NCI-H774 (cell line): ENCODE results near the gene HSP90B1.

ENCODE experiments used
- DNase-seq: peaks from one replicate; lab custom pipeline; 2025; lab: John Stamatoyannopoulos, UW

The HSP90B1 gene

DNA sequence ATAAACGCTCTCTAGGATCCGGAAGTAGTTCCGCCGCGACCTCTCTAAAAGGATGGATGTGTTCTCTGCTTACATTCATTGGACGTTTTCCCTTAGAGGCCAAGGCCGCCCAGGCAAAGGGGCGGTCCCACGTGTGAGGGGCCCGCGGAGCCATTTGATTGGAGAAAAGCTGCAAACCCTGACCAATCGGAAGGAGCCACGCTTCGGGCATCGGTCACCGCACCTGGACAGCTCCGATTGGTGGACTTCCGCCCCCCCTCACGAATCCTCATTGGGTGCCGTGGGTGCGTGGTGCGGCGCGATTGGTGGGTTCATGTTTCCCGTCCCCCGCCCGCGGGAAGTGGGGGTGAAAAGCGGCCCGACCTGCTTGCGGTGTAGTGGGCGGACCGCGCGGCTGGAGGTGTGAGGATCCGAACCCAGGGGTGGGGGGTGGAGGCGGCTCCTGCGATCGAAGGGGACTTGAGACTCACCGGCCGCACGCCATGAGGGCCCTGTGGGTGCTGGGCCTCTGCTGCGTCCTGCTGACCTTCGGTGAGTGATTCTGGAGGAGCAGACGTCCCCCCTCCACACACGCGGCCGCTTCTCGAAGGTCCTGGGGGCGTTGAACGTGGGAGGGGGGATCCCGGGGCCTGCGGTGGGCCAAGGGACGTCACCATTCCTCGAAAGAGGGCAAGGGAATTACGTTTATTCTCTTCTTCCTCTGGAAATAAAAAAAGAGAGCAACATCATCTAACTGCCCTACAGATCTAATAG is at the start of gene HSP90B1:
Gene HSP90B1, plus strand, starts transcription at position 377 of the 753 bp plus-strand sequence. Its CDS starts 106 bp downstream, at position 483.
- peak; percentile 100 for DNase-seq

DNA sequence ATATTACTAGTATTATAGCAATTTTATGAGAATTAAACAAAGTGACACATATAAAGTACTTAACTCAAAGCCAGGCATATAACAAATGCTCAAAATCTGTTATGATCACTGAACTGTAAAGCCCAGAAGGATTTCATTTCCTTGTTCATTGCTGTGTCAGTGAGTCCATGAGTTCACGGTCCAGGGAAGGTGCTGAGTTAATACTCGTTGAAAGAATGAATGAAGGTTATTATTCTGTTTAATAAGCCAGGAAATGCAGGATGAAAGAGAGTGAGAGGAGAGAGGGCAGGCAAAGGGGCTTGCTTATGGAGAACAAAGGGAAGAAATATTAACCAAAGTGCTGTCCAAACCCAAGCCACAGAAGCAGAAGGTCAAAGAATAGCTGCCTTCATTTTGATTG is 48.9 kb upstream of the HSP90B1 start:
- no peak for DNase-seq

DNA sequence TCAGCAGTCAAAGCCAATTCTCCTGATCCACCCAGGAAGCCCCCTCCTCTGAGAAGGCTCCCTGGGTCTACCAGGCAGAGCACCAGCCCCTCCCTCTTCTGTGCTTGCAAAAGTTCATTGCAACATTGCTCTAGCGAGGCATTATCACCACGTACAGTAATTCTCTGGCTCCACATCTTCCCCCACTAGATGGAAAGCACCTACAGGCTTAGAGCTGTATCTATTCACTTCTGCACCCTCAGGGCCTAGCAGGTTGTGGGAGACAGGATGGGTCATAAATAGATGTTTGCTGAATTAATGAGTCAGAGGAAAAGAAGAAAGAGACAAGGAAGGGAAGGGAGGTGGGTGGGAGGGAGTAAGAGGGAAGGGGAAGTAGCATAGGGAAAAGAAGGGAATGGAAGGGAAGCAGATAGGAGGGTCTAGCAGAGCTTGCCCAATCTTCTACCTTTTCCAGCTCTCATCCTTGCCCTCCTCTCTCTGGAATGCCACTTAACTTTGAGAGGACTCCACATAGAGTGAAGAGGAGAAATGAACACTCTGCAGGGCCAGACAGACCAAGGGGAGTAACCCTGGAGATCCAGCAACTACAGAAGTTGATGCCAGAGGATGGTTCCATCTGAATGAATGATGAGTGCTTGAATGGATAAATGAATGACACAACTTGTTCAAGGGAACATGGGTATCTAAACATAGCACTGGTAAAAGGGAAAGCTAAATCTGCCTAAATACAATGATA is 47.2 kb upstream of the HSP90B1 start:
- no peak for DNase-seq

DNA sequence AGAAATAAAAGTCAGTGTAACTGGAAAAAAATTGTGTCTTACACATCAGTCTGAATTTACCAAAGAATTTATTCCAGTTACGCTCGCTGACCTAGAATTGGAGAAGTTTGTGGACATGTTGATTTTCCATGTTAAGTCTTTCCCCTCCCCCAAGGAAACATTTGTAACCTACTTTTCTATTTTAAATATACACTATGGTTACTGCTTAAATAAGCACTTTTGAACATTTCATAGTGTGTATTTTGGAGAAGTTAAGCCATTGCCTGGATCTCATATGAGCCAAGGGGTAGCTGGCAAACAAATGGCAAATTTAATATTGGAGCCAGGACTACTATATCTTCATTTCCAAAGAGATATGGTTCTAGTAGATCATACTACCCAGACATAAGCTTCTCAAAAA is 46.3 kb upstream of the HSP90B1 start:
- DNase-seq = no peak

DNA sequence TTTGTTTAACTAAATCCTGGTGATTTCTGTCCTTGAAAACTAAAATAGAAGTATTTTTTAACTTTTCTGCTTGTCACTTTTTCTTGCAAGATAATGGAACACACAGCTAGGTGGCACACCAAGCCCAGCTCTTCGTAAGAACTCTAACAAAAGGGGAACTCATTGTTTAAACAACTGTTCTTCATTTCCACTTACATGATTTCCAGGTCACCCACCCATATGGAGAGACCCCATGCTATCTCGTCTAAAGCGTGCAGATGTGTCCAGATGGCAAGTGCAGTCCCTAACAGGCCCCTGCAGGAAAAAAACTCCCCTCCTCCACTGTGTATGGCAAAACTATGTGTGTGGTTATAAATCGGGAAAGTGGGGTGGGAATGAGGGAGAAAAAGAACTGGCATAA is 45.9 kb upstream of the HSP90B1 start:
- DNase-seq = no peak

DNA sequence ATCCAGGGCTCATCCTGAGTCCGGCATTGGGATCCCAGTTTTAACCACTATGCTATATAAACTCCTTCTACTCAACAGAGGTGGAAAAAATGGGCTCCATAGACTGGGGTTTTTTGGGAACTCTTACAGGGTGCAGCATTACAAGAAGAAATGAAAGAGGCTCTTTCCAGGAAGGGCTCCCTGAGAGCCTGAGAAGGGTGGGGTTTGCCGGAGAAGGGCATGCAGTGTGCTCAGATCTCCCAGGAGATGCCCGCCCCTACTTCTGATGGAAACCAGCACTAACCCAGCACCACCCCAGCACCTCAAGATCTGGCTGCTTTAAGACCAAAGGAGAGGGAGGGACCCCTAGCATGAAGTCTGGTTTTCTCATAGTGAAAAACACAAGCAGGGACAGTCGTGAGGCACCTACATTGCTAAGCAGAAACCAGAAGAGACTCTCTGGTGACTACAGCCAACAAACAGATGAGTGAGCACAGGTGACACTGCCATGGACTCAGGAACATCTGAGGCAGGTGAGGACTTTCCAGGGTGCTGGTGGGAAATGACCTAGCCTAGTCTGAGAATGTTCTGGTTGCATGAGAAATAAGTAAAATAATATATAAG is 43.9 kb upstream of the HSP90B1 start:
- no peak for DNase-seq

DNA sequence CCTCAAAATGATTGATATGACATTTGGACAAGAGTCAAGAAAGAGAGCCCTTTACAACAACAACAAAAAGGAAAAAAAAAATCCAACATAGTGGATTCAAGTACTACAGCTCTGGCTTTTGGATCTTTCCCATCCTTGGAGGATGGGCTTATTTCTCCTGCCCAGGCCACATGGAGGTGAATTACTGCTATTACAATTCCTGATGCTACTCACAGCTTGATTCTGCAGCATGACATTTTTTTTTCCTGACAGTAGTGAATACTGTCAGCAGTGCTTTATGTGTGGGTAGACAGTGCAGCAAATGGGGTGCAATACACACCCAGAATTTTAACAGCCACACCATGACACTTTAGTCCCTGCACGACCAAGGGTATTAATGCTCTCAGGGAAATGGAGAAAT is 42.5 kb upstream of the HSP90B1 start:
- DNase-seq = no peak

DNA sequence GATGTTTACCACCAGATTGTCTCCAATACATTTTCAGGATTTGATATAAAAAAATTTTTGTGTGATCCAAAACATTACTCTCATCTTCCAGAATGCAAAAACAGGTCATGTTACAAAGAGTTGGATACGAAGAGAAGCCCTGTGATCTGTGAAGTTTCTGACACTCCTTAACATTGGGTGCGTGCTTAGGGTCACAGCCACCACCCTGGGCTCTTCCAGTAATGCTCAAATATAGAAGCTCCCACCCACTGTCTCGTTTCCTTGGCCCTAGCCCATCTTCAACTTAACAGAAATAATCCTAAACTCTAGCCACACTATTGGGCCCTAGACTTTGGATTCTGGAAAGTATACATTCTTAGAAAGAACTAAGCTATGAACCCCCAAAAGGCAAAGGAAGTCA is 32.9 kb upstream of the HSP90B1 start:
- DNase-seq = no peak

DNA sequence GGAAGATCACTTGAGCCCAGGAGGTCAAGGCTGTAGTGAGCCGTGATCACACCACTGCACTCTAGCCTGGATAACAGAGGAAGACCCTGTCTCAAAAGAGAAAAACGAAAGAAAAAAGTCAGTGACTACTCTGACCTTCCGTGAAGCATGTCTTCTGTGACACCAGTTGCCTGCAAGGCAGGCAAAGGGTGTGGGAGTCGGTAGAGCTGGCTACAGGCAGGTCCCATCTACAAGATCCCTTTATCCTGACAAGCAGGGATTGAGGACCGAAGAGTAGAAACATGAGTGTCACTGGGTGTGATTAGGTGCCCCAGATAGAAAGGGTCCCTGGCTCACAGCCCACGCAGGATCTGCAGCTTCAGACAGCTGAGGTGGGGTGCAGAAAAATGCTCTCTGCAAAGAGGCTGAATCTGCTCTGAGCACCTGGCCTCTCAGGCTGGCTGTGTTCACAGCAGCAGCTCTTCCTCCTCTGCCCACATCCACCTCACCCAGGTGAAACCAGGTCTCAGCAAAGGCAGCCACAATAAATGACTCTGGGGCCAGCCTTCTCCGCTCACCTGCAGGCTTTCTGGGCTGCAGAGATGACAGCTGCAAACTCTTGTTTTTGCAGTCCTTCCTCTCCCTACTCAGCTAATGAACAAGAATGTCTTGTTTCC is 28.6 kb upstream of the HSP90B1 start:
- peak; percentile 17 for DNase-seq

DNA sequence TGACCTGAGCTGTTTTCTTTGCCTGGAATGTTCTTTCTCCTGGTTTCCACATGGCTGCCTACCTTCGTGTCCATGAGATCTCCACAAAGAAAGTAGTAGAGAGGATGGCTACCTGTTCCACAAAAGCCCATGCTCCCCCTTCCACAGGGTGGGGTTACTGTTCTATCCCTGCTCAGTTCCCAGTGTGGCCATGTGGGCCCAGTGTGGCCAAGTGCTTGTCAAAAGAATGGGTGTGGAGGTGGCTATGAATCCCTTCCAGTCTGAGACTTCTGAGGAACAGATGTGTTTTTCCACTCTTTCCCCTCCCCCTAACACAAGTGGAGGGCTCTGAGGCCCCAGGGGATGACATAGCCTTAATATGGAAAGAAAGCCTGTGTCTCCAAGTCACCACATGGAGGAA is 26.2 kb upstream of the HSP90B1 start:
- no peak for DNase-seq

DNA sequence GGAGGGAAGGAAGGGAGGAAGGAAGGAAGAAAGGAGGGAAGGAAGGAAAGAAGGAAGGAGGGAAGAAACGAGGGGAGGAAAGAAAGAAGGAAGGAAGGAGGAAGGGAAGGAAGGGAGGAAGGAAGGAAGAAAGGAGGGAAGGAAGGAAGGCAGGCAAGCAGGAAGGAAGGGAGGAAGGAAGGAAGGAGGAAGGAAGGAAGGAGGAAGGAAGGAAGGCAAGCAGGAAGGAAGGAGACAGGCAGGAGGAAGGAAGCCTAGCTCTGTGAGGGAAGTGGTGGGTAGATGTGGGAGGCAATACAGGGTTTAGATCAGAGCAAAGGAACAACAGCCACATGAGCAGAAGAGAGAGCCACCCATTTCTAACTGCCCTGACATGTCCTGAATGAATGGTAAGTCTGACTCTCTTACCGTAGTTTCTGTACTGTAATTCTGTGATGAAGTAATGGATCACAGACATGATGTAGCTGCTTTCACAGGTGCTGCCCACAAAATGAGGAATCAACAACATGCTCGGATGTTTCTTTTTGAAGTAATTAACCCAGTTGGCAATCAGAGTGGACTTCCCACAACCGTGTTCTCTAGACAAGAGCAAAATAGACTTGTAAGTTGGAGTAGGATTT is 24.4 kb upstream of the HSP90B1 start:
- no peak for DNase-seq

DNA sequence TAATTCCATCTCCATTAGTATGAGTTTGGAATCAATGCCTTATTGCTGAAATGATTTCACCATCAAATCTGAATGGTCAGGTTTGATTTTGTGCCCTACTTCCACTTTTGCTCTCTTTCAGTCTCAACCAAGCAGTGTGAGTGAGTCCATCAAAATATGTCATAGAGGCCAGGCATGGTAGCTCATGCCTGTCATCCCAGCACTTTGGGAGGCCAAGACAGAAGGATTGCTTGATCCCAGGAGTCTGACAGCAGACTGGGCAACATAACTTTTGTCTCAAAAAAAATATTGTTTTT is 22.0 kb upstream of the HSP90B1 start:
- no peak for DNase-seq

DNA sequence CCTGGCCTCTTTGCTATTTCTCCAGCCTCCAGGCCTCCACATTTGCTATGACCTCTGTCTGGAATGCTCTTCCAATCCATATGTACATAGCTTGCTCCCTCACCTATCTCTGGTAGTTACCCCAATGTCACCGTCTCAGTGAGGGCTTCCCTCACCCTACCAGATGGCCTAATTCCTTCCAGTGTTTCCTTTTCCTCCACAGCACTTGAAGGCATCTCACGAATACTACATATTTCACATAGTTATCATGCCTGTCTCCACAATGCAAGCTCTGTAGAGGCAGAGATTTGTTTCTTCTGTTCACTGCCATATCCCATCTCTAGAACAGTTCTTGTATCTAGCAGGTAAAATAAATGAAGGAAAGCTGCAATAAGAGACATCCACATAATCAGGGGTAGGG is 21.3 kb upstream of the HSP90B1 start:
- DNase-seq = no peak

DNA sequence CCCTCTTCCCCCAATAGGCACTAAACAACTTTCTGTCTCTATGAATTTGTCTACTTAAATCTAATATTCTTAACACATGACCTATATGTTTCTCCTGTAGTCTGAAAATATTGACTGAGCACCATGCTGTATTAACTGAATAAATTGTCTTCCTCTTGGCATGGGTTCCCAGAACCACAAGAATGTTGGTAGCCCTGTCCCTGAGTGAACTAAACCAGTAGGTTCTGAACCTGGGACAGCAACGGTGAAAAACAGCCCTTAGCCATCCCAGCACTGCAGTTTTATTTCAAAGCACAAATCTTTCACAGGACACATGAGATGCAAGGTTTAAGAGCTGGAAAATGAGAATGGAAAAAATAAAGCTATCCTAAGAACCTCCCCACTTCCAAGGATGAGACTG is 20.4 kb upstream of the HSP90B1 start:
- DNase-seq = no peak

DNA sequence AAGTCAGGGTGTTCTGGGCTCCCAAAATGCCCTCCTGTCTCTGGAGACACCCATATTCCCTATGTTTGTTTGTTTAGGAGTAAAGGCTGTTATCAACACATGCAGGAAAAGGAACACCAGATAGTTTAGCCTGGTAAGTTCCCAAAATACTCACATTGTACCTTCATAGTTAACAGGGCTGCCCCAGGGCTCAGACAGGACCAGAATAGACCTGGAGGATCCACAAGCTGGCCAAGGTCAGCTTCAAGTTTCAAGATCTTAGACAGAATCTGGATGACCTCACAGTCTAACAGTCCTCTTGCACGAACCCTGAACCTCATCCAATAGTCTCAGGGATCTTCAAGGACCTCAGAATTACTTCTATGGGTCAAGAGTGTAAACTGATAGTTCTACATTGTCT is 18.1 kb upstream of the HSP90B1 start:
- no peak for DNase-seq

DNA sequence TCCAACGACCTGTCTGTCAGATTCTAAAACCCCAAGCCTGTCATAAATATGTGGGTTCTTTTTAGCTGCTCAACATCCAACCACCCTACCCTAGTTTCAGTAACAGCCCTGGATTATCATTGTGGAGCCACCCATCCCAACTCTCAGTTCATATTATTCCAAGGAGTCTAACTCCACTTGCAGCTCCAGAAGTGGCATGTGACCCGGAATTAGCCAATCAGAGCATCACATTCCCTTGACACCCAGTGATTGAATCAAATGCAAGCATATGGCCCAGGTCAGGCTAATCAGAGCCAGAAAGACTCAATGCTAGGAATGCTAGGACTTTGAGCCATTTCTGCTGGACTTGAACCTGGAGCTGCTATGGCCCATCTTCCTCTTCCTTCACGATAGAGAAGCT is 17.1 kb upstream of the HSP90B1 start:
- no peak for DNase-seq

DNA sequence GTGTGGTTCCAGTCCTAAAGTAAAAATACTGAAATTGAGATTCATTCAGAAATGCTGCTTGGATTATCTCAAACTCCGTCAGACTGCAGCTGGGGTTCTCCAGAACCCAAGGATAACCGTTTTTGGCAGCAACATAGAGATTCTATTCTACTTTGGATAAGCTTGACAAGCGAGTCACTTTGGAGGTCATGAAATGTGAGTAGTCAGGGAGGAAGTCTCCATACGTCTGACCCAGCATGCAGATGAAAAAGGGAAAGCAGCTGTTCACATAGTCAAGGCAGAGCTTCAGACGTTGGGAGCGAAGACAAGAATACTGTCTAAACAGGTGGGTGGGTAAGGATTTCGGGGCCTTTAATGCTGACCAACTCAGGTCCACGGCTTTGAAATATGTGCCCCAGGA is 14.9 kb upstream of the HSP90B1 start:
- no peak for DNase-seq

DNA sequence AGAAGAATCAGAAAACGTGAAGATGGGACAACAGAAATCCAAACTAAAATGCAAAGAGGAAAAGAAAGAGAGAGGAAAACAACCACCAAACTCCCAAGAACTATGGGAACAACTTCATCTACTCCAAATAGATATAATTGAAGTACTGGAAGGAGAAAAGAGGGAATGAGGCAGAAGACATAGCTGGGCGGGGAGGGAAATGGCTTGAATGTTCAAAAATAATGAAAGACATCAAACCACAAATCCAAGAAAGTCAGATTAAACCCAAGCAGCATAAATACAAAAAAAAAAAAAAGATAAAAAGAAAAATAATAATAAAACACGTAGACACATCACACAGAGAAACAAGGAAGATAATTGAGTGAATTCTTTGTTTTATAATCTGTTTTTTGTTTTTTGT is 12.3 kb upstream of the HSP90B1 start:
- no peak for DNase-seq

DNA sequence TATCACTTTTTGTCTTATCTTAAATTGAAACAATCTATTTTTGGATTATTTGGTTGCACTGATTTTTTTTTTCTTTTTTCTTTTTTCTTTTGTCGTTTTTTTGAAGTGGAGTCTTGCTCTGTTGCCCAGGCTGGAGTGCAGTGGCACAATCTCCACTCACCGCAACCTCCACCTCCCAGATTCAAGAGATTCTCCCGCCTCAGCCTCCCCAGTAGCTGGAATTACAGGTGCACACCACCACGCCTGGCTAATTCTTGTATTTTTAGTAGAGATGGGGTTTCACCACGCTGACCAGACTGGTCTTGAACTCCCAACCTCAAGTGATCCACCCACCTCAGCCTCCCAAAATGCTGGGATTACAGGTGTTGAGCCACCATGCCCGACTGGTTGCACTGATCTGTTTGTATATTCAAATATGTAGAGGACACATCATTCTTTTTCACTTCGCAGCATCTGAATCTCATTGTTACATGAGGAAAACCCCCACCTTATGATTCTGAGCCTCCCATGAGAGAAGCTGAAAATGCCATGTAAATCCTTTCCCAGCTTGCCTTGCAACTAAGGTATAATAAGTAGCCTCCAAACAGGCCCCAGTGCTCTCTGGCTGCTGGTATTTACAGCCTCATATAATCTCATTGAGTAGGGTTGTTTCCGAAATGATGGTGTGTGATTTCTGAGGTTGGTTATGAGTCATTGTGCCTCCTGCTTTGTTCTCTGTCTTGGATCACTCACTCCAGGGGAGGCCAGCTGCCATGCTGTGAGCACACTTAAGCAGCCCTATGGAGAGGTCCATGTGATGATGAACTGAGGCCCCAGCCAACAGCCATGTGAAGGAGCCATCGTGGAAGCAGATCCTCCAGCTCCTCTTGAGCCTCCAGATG is 5.2 kb upstream of the HSP90B1 start:
- DNase-seq = peak; percentile 24

DNA sequence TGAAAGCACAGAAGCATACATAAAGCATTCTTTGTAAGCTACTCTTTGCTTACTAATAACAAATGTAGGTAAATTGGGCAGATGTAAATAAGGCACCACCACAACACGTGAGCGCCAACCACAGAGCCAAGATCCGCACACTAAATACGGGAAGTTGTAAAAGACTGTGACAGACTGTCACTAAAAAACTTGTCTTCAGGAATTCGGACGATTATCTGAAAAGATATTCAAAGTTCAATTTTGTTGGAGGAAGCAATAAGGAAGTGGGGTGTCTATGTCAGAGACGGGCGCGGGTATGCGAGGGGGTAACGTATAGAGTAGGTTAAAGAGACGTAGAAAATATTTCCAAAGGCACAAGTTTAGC is 1.5 kb upstream of the HSP90B1 start:
- DNase-seq = no peak

DNA sequence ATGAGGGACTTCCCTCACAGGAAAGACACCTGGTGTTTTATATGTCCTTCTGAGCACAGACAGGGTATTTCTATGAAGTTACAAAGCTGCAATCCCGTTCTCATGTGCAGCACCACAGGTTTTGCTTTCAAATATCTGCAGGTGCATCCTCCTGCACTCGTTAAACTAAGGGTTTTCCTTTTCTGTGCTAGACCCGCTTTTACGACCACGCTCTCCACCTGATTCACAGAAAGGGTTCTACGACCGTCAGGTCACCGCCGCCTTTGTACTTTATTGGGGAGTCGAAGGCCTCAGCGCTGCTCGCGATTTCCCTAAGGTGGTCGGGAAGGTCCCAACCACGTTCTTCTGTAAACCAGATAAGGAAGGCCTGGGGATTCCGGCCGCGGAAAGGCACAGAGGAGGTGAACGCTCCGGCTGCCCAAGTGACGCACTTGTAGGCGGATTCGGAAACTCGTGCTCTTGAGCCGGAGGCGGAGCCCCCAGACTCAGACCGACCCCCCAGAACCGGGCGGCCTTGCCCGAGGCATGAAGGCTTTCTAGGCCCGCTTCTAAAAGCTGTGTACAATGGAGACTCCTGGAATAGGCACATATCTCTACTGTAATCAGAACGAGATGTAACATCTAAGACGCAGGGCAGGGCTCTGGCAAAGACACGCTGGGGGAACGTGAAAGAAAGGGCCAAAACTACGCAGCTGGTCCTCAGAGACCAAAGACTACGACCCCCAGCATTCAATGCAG is 995 bp upstream of the HSP90B1 start:
- DNase-seq = peak; percentile 88
